ENCODE results near the gene SLC51B.
A peak's percentile ranks its signal among the peaks of the same experiment; 100 is the strongest.
"Not testable (repeated sequence)": the region's sequence is repeated elsewhere in the genome, so short reads cannot be mapped to it uniquely, and the experiment has no call there.

The SLC51B gene

GRCh38 chr15:65044724-65045481 lies at the start of gene SLC51B:
TSS of gene SLC51B (plus strand) at chr15:65045387. CDS start at chr15:65050005, 4,618 bp downstream.
- no peak for DNase-seq (ENCODE audit: low spot score in 2 of 2)
- ATAC-seq = no peak
- Mint-ChIP-seq H3K9me3 (no peaks in the 10 kb centered on the region), H3K4me1 (peaks cover 8% of the 10 kb centered on the region), H3K4me3 (no peak within 1 kb of the TSS), H3K36me3 (no peaks in the 10 kb centered on the region), H3K27ac (no peak within 1 kb of the TSS)

GRCh38 chr15:64997066-64997465 lies 48.1 kb upstream of the SLC51B start:
- DNase-seq (ENCODE audit: low spot score in 2 of 2) = no peak
- Mint-ChIP-seq H3K36me3 (peaks cover 7% of the 10 kb centered on the region), H3K9me3 (no peaks in the 10 kb centered on the region), H3K27ac (no peak overlapping the region), H3K4me3 (no peak overlapping the region), H3K4me1 (peaks cover 4% of the 10 kb centered on the region)
- ATAC-seq = no peak

- H3K36me3 Mint-ChIP-seq = peaks cover 15% of the 10 kb centered on the region
- DNase-seq (ENCODE audit: low spot score in 2 of 2) = no peak
- no peaks in the 10 kb centered on the region for H3K9me3 Mint-ChIP-seq
- no peak overlapping the region for H3K4me3 Mint-ChIP-seq
- H3K4me1 Mint-ChIP-seq = peaks cover 4% of the 10 kb centered on the region
- no peak overlapping the region for H3K27ac Mint-ChIP-seq
- ATAC-seq = no peak
These were observed 47.3 kb upstream of the SLC51B start for GRCh38 chr15:64997745-64998375.

GRCh38 chr15:65004993-65005392 lies 40.2 kb upstream of the SLC51B start:
- no peak overlapping the region for H3K27ac Mint-ChIP-seq
- DNase-seq (ENCODE audit: low spot score in 2 of 2) = no peak
- no peak for ATAC-seq
- H3K9me3 Mint-ChIP-seq = no peaks in the 10 kb centered on the region
- H3K4me3 Mint-ChIP-seq = no peak overlapping the region
- H3K4me1 Mint-ChIP-seq = no peaks in the 10 kb centered on the region
- peaks cover 51% of the 10 kb centered on the region for H3K36me3 Mint-ChIP-seq

- Mint-ChIP-seq H3K9me3 (no peaks in the 10 kb centered on the region), H3K36me3 (peaks cover 51% of the 10 kb centered on the region), H3K4me3 (no peak overlapping the region), H3K27ac (no peak overlapping the region), H3K4me1 (no peaks in the 10 kb centered on the region)
- no peak for ATAC-seq
- no peak for DNase-seq (ENCODE audit: low spot score in 2 of 2)
These were observed 38.3 kb upstream of the SLC51B start for GRCh38 chr15:65006876-65007275.

GRCh38 chr15:65008983-65009382 lies 36.2 kb upstream of the SLC51B start:
- Mint-ChIP-seq H3K4me1 (no peaks in the 10 kb centered on the region), H3K36me3 (peaks cover 52% of the 10 kb centered on the region), H3K27ac (no peak overlapping the region), H3K4me3 (no peak overlapping the region), H3K9me3 (peaks cover 3% of the 10 kb centered on the region)
- ATAC-seq (no peak), DNase-seq (ENCODE audit: low spot score in 2 of 2) (no peak)

GRCh38 chr15:65011198-65011597 lies 34.0 kb upstream of the SLC51B start:
- H3K4me1 Mint-ChIP-seq; H3K4me3 Mint-ChIP-seq; H3K9me3 Mint-ChIP-seq; ATAC-seq; DNase-seq (ENCODE audit: low spot score in 2 of 2); H3K27ac Mint-ChIP-seq: not testable (repeated sequence)
- H3K36me3 Mint-ChIP-seq = peaks cover 52% of the 10 kb centered on the region

GRCh38 chr15:65020419-65020818 lies 24.8 kb upstream of the SLC51B start:
- no peak overlapping the region for H3K4me3 Mint-ChIP-seq
- ATAC-seq (peak; percentile 45), DNase-seq (ENCODE audit: low spot score in 2 of 2) (no peak)
- peaks cover 92% of the 10 kb centered on the region for H3K36me3 Mint-ChIP-seq
- H3K9me3 Mint-ChIP-seq = no peaks in the 10 kb centered on the region
- no peaks in the 10 kb centered on the region for H3K4me1 Mint-ChIP-seq
- no peak overlapping the region for H3K27ac Mint-ChIP-seq

- H3K9me3 Mint-ChIP-seq = no peaks in the 10 kb centered on the region
- peaks cover 92% of the 10 kb centered on the region for H3K36me3 Mint-ChIP-seq
- H3K4me1 Mint-ChIP-seq = no peaks in the 10 kb centered on the region
- no peak overlapping the region for H3K4me3 Mint-ChIP-seq
- ATAC-seq (no peak), DNase-seq (ENCODE audit: low spot score in 2 of 2) (no peak)
- H3K27ac Mint-ChIP-seq = no peak overlapping the region
These were observed 23.7 kb upstream of the SLC51B start for GRCh38 chr15:65021488-65021887.

- Mint-ChIP-seq H3K36me3 (peaks cover 54% of the 10 kb centered on the region), H3K4me3 (no peak overlapping the region), H3K4me1 (peaks cover 8% of the 10 kb centered on the region), H3K27ac (no peak overlapping the region), H3K9me3 (no peaks in the 10 kb centered on the region)
- ATAC-seq = no peak
- DNase-seq (ENCODE audit: low spot score in 2 of 2) = peak in 1 of 2 donors; percentile 47
These were observed 18.4 kb upstream of the SLC51B start for GRCh38 chr15:65026756-65027155.

- Mint-ChIP-seq H3K4me3 (peak overlapping the region; percentile 81), H3K9me3 (no peaks in the 10 kb centered on the region), H3K4me1 (peaks cover 8% of the 10 kb centered on the region), H3K27ac (no peak overlapping the region), H3K36me3 (peaks cover 46% of the 10 kb centered on the region)
- DNase-seq (ENCODE audit: low spot score in 2 of 2) = no peak
- ATAC-seq = no peak
These were observed 17.6 kb upstream of the SLC51B start for GRCh38 chr15:65027593-65027992.

GRCh38 chr15:65028338-65028737 lies 16.8 kb upstream of the SLC51B start:
- ATAC-seq = no peak
- peak in 1 of 2 donors; percentile 49 for DNase-seq (ENCODE audit: low spot score in 2 of 2)
- peak overlapping the region; percentile 81 for H3K4me3 Mint-ChIP-seq
- H3K9me3 Mint-ChIP-seq = no peaks in the 10 kb centered on the region
- peaks cover 38% of the 10 kb centered on the region for H3K36me3 Mint-ChIP-seq
- peaks cover 12% of the 10 kb centered on the region for H3K4me1 Mint-ChIP-seq
- H3K27ac Mint-ChIP-seq = peak overlapping the region; percentile 58

- Mint-ChIP-seq H3K4me3 (peak within 1 kb of the TSS; percentile 81), H3K9me3 (no peaks in the 10 kb centered on the region), H3K27ac (peak within 1 kb of the TSS; percentile 58), H3K4me1 (peaks cover 14% of the 10 kb centered on the region), H3K36me3 (peaks cover 30% of the 10 kb centered on the region)
- ATAC-seq (peak; percentile 92), DNase-seq (ENCODE audit: low spot score in 2 of 2) (peak; percentile 85 to 93)
These were observed 16.1 kb upstream of the SLC51B start, which contains the start of gene MTFMT for GRCh38 chr15:65028921-65029735. TSS of gene MTFMT (minus strand) at chr15:65029639. CDS start at chr15:65029613, 26 bp downstream.

GRCh38 chr15:65029736-65030208 lies 15.4 kb upstream of the SLC51B start:
- Mint-ChIP-seq H3K9me3 (no peaks in the 10 kb centered on the region), H3K36me3 (peaks cover 24% of the 10 kb centered on the region), H3K4me1 (peaks cover 14% of the 10 kb centered on the region), H3K27ac (no peak overlapping the region), H3K4me3 (peak overlapping the region; percentile 81)
- ATAC-seq = no peak
- no peak for DNase-seq (ENCODE audit: low spot score in 2 of 2)
